Mesothelial cell of epicardium (in vitro differentiated cells): ENCODE results near the gene TMEM258. TPM values are rescaled to one million over a fixed set of nuclear protein-coding genes. Genes with fewer than 3 reads are reported as not detected.

Experiments used
- DNase-seq, 2 experiments: peaks; one replicate each; pipeline ENCODE4 v3.0.0; 2021; ENCODE audit warnings: low spot score in 2 of 2; ENCODE audit not compliant: unreplicated experiment in 2 of 2
- H3K27ac Mint-ChIP-seq: 2 replicates; pipeline ENCODE4 v1.8.0; 2021; ENCODE audit warnings: mixed read lengths
- H3K27me3 Mint-ChIP-seq: 2 replicates; pipeline ENCODE4 v1.8.0; 2021; ENCODE audit warnings: low read depth, mixed read lengths
- H3K36me3 Mint-ChIP-seq: 2 replicates; pipeline ENCODE4 v1.8.0; 2021; ENCODE audit warnings: mixed read lengths
- H3K4me1 Mint-ChIP-seq: 2 replicates; pipeline ENCODE4 v1.8.0; 2021; ENCODE audit warnings: mixed read lengths
- H3K4me3 Mint-ChIP-seq: 2 replicates; pipeline ENCODE4 v1.8.0; 2021; ENCODE audit warnings: mild to moderate bottlenecking, moderate library complexity, mixed read lengths
- H3K9me3 Mint-ChIP-seq: 2 replicates; pipeline ENCODE4 v1.8.0; 2021; ENCODE audit warnings: mixed read lengths
- total RNA-seq: library from RNA; stranded (reverse); gene quantifications from 3 replicates; pipeline ENCODE4 v1.2.1, GENCODE V29; 2021
- TF ChIP-seq, protein P1 (sequence below): fragments of 200-600 bp; sonication (generic); IDR thresholded peaks from one replicate; pipeline ENCODE4 v1.5.0; 2021; ENCODE audit warnings: antibody characterized with exemption; ENCODE audit not compliant: unreplicated experiment

Gene TMEM258
- total RNA-seq, 1 donor from 2014 or later: 154 TPM

DNA sequence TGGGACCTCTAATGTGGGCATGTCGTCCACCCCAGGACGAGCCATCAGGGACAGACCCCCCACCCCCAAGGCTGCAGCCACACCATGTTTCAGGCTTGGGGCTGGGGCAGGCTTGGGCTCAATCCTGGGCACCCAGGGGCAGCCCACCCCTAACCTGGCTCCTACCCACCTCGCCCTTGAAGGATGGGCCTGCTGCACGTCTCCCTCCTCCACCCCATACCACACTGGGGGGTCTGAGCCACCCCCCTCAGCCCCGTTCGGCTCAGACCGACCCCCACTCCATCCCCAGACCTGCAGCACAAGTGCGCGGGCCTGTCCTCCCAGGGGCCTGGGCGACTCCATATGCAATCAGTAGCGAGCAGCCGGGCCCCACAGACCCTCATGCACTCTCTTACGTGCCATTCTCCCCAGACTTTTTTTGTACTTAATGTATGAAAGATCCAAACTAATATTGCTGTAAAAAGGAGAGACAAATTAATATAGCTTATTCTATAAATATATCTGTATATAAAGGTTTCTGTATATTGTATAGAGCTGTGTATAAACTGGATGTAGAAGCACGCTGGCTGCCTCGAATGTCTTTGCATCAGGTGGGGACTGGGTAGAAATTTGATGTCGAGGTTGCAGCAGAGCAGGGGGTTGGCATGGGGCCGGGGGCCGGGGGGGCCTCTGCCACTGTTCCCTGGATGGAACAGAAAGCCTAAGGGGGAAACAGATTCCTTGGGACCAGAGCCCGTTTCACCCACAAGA is 45.8 kb downstream of the TMEM258 start:
- Mint-ChIP-seq H3K36me3 (peaks cover 2% of the 10 kb centered on the region), H3K4me3 (no peak overlapping the region), H3K27ac (peak overlapping the region; percentile 30), H3K4me1 (peaks cover 21% of the 10 kb centered on the region), H3K9me3 (no peaks in the 10 kb centered on the region), H3K27me3 (no peaks in the 10 kb centered on the region)
- DNase-seq: no peak
- TF ChIP-seq, protein P1, sequence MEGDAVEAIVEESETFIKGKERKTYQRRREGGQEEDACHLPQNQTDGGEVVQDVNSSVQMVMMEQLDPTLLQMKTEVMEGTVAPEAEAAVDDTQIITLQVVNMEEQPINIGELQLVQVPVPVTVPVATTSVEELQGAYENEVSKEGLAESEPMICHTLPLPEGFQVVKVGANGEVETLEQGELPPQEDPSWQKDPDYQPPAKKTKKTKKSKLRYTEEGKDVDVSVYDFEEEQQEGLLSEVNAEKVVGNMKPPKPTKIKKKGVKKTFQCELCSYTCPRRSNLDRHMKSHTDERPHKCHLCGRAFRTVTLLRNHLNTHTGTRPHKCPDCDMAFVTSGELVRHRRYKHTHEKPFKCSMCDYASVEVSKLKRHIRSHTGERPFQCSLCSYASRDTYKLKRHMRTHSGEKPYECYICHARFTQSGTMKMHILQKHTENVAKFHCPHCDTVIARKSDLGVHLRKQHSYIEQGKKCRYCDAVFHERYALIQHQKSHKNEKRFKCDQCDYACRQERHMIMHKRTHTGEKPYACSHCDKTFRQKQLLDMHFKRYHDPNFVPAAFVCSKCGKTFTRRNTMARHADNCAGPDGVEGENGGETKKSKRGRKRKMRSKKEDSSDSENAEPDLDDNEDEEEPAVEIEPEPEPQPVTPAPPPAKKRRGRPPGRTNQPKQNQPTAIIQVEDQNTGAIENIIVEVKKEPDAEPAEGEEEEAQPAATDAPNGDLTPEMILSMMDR: no peak

DNA sequence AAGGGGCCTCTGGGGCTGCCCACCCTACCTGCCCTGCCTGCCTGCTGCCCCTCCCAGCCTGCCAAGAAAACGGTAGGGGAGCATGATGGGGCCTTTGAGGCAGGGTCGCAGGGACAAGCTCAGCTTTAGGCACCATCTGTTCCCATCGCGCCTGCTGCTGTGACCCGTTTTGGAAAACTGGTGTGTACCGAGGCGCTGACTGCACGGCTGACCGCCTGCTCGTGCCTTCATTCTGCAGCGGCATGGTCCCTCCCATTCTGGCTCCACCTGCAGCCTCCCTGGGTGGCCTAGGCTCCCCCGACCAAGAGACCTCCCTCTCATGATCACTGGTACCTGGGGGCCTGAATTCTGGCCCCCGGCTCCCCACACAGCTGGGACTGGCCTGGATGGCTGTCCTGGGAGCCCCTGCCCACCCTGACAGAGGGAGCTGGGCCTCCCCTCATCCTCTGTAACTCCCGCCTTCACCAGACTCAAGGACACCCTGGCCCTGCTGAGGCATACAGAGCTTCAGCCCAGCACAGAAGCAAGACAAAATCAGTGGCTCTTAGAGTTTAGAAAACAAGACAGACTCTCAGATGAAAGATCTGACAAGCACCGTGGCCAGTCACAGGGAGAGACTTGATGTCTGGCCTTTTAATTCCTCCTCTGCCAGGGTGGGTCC is 46.5 kb downstream of the TMEM258 start:
- H3K27me3 Mint-ChIP-seq: no peaks in the 10 kb centered on the region
- H3K9me3 Mint-ChIP-seq: no peaks in the 10 kb centered on the region
- peaks cover 17% of the 10 kb centered on the region for H3K4me1 Mint-ChIP-seq
- no peak overlapping the region for H3K27ac Mint-ChIP-seq
- TF ChIP-seq, protein P1: no peak
- H3K36me3 Mint-ChIP-seq: peaks cover 2% of the 10 kb centered on the region
- no peak overlapping the region for H3K4me3 Mint-ChIP-seq
- DNase-seq: no peak

DNA sequence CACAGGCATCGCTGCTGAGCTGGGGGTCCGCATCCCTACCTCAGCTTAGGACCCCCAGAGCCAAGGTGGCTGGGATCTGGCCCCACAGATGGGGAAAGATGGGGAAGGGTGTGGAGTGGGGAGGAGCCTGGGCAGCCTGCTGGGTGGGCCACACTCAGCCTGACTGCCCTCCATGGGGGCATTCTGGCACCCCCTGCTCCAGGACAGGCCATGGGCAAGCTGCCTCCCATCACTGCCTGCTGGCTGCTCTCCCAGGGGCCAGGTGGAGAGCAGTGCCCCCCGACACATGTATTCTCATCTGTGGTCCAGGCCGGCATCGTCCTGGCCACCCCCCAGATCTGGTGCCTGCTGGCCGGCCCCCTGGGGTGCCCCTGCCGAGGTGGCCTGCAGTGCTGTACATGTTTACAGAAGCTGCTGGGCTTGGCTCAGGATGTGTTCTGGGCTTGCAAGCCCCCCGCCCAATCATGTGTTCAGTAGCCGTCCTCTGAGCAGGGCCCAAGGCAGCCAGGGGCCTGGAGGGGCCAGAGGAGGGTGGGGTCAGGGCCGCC is 47.7 kb downstream of the TMEM258 start:
- H3K27me3 Mint-ChIP-seq: no peaks in the 10 kb centered on the region
- peaks cover 12% of the 10 kb centered on the region for H3K4me1 Mint-ChIP-seq
- DNase-seq: no peak

DNA sequence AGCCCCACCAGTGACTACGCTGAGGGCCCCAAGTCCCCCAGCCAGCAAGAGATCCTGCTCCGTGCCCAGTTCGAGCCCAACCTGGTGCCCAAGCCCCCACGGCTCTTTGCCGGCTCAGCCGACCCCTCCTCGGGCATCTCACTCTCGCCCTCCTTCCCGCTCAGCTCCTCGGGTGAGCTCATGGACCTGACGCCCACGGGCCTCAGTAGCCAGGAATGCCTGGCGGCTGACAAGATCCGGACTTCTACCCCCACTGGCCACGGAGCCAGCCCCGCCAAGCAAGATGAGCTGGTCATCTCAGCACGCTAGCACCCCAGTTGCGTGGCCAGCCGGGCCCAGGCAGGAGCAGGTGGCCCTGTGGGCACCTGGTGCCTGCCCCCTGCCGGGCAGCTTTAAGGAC is 48.2 kb downstream of the TMEM258 start:
- Mint-ChIP-seq H3K4me3 (no peak overlapping the region), H3K27ac (no peak overlapping the region), H3K27me3 (no peaks in the 10 kb centered on the region), H3K4me1 (peaks cover 7% of the 10 kb centered on the region), H3K36me3 (peaks cover 4% of the 10 kb centered on the region), H3K9me3 (no peaks in the 10 kb centered on the region)
- DNase-seq: no peak
- TF ChIP-seq, protein P1: no peak

More for the DNA sequence above, 47.7 kb downstream of the TMEM258 start:
- TF ChIP-seq, protein P1: no peak
- no peak overlapping the region for H3K4me3 Mint-ChIP-seq
- no peak overlapping the region for H3K27ac Mint-ChIP-seq
- H3K9me3 Mint-ChIP-seq: no peaks in the 10 kb centered on the region
- H3K36me3 Mint-ChIP-seq: peaks cover 4% of the 10 kb centered on the region

DNA sequence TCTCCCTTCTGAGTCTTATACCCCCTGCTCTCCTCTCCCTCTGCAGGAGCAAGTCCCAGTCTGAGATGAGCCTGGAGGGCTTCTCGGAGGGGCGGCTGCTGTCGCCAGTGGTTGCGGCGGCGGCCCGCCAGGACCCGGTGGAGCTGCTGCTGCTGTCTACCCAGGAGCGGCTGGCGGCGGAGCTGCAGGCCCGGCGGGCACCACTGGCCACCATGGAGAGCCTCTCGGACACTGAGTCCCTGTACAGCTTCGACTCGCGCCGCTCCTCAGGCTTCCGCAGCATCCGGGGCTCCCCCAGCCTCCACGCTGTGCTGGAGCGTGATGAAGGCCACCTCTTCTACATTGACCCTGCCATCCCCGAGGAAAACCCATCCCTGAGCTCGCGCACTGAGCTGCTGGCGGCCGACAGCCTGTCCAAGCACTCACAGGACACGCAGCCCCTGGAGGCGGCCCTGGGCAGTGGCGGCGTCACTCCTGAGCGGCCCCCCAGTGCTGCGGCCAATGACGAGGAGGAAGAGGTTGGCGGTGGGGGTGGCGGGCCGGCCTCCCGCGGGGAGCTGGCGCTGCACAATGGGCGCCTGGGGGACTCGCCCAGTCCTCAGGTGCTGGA is 48.8 kb downstream of the TMEM258 start:
- Mint-ChIP-seq H3K36me3 (peaks cover 4% of the 10 kb centered on the region), H3K27me3 (no peaks in the 10 kb centered on the region), H3K4me1 (peaks cover 4% of the 10 kb centered on the region), H3K27ac (no peak overlapping the region), H3K4me3 (no peak overlapping the region), H3K9me3 (no peaks in the 10 kb centered on the region)
- no peak for DNase-seq
- TF ChIP-seq, protein P1: no peak
